T-cell (primary cell): ENCODE data around the gene SFXN5. TPM values are rescaled to one million over a fixed set of nuclear protein-coding genes. Genes with fewer than 3 reads are reported as not detected.

ENCODE experiments used
- ATAC-seq, 4 experiments: fragments of 200-7000 bp in 3 of 4; fragments of 150-1000 bp in 1 of 4; cut with Tn5 transposase; replicated peaks in 1 of 4; 1 replicate in 3 of 4; 2 replicates in 1 of 4; pipeline ENCODE4 v1.10.0; 2021; ENCODE audit warnings: moderate library complexity in 3 of 4, mild to moderate bottlenecking in 2 of 4, moderate number of reproducible peaks in 1 of 4
- CTCF ChIA-PET, 2 donors: fragments of 300-600 bp; sonication (Branson Sonifier 250); formaldehyde crosslinking; loops; one replicate each; lab custom pipeline; 2022; ENCODE audit warnings: antibody characterized with exemption in 2 of 2; lab: Charles Lee
- POLR2A ChIA-PET, 2 donors: fragments of 300-600 bp; sonication (Branson Sonifier 250); formaldehyde crosslinking; loops; one replicate each; lab custom pipeline; 2022; ENCODE audit warnings: antibody characterized with exemption in 2 of 2; lab: Charles Lee
- DNase-seq, 35 experiments: peaks; one replicate each; pipeline versions ENCODE4 v3.0.0 to v3.0.0-alpha.2; 2013 to 2023
- H3K27ac ChIP-seq: one replicate; pipeline ENCODE4 v1.5.1; 2013; ENCODE audit warnings: low read length
- H3K27me3 ChIP-seq, 2 experiments: replicated peaks in 1 of 2; 1 replicate in 1 of 2; 2 replicates in 1 of 2; pipeline versions ENCODE4 v1.6.1 to v1.7.0; 2013; ENCODE audit warnings: low read length in 1 of 2, mixed read lengths in 1 of 2; ENCODE audit not compliant: control insufficient read depth in 2 of 2, insufficient read depth in 2 of 2; ENCODE audit errors: extremely low read depth in 1 of 2
- H3K36me3 ChIP-seq, 2 donors: 1 replicate in 1 of 2; 2 replicates in 1 of 2; pipeline versions ENCODE4 v1.6.1 to v1.7.0; 2013; ENCODE audit warnings: low read length in 1 of 2; ENCODE audit not compliant: control insufficient read depth in 2 of 2, insufficient read depth in 1 of 2; ENCODE audit errors: extremely low read depth in 1 of 2
- H3K4me1 ChIP-seq, 2 experiments: 1 replicate in 1 of 2; 2 replicates in 1 of 2; pipeline versions ENCODE4 v1.6.1 to v1.7.0; 2013; ENCODE audit warnings: low read length in 2 of 2, mixed read lengths in 1 of 2; ENCODE audit not compliant: insufficient read depth in 2 of 2, control insufficient read depth in 1 of 2; ENCODE audit errors: extremely low read depth in 1 of 2
- H3K4me3 ChIP-seq, 2 donors: 1 replicate in 1 of 2; 2 replicates in 1 of 2; pipeline versions ENCODE4 v1.5.1 to v1.7.0; 2013; ENCODE audit warnings: mild to moderate bottlenecking in 2 of 2, low read length in 1 of 2, moderate library complexity in 1 of 2; ENCODE audit not compliant: control insufficient read depth in 1 of 2; ENCODE audit errors: extremely low read depth in 1 of 2
- H3K9me3 ChIP-seq: 2 replicates; pipeline ENCODE4 v1.7.0; 2013
- H3K27ac Mint-ChIP-seq, 2 donors: one replicate each; pipeline ENCODE4 v1.8.0; 2020 to 2021; ENCODE audit warnings: mild to moderate bottlenecking in 2 of 2, mixed read lengths in 2 of 2
- H3K27me3 Mint-ChIP-seq, 2 donors: one replicate each; pipeline ENCODE4 v1.8.0; 2021 to 2022; ENCODE audit warnings: mixed read lengths in 2 of 2
- H3K36me3 Mint-ChIP-seq: one replicate; pipeline ENCODE4 v1.8.0; 2021; ENCODE audit warnings: mixed read lengths
- H3K4me1 Mint-ChIP-seq, 3 donors: one replicate each; pipeline ENCODE4 v1.8.0; 2020 to 2022; ENCODE audit warnings: mixed read lengths in 3 of 3, mild to moderate bottlenecking in 1 of 3
- H3K4me3 Mint-ChIP-seq, 3 donors: one replicate each; pipeline ENCODE4 v1.8.0; 2020 to 2022; ENCODE audit warnings: mild to moderate bottlenecking in 3 of 3, mixed read lengths in 3 of 3, moderate library complexity in 3 of 3
- H3K9me3 Mint-ChIP-seq, 3 donors: one replicate each; pipeline ENCODE4 v1.8.0; 2020 to 2022; ENCODE audit warnings: mixed read lengths in 3 of 3
- WGBS: methylation state at CpG from one replicate; pipeline ENCODE4 v1.1.5; 2013; ENCODE audit warnings: missing lambda C conversion rate; ENCODE audit not compliant: insufficient coverage; 5-methylcytosine and 5-hydroxymethylcytosine counted together
- total RNA-seq, 35 experiments: library from RNA in 6 of 35; stranded (reverse) in 6 of 35; fragments of 120-200 nt in 1 of 35; gene quantifications; one replicate each; pipeline versions ENCODE4 v1.2.1 to v1.2.4 and lab custom pipeline; 2013 to 2026

The SFXN5 gene
- total RNA-seq, 5 donors from 2014 or later (not counting 1 experiment from before 2014, with no cell fraction given), result 6.3 to 14.2 (median 9.7) TPM

DNA sequence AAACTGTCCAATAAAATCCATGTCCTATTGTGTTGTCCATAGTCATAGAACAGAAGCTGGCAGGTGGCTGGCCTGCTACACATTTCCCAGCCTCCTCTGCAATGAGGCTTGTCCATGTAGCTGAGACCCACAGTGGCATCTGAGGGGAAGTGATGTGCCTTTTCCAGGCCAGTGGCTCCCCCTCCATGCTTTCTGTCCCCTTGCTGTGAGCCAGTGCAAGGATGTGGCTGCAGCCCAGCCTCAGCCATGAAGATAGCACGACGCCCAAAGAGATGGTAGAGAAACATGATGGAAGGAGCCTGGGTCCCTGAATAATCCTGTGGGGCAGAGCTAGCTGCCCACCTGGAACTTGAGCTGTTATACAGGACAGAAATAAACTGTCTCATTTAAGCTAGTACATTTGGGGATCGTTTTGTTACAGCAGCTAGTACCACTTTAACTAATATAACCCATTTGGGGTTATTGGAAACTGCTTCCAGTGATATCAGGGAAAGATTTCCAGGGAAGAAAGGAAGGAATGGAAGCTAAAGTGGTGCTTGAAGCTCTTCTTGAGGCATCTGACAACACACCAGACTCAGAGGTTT, 40.3 kb downstream of the SFXN5 start:
- ATAC-seq (no peak), DNase-seq (no peak)
- no peaks in the 10 kb centered on the region for H3K4me1 ChIP-seq
- WGBS, result 91% methylated on average over 2 of the region's 3 CpGs
- no peak overlapping the region for H3K27ac Mint-ChIP-seq
- peaks cover 12% of the 10 kb centered on the region for H3K36me3 Mint-ChIP-seq
- no peak overlapping the region for H3K4me3 ChIP-seq
- H3K27me3 Mint-ChIP-seq, result no peaks in the 10 kb centered on the region
- no peaks in the 10 kb centered on the region for H3K4me1 Mint-ChIP-seq
- no peaks in the 10 kb centered on the region for H3K9me3 ChIP-seq
- POLR2A ChIA-PET, result no interaction called here
- H3K9me3 Mint-ChIP-seq, result no peaks in the 10 kb centered on the region
- CTCF ChIA-PET, result no interaction called here
- H3K27ac ChIP-seq, result no peak overlapping the region
- no peaks in the 10 kb centered on the region for H3K36me3 ChIP-seq
- H3K27me3 ChIP-seq, result peaks cover 0 to 4% of the 10 kb centered on the region in 2 experiments
- H3K4me3 Mint-ChIP-seq, result no peak overlapping the region

GRCh38 chr2:73028841-73029240, 42.7 kb downstream of the SFXN5 start:
- ChIA-PET CTCF (no interaction called here), POLR2A (no interaction called here)
- WGBS, result 91% methylated on average over 9 of the region's 10 CpGs
- DNase-seq, result no peak
- H3K4me3 ChIP-seq, result no peak overlapping the region
- H3K27ac ChIP-seq, result no peak overlapping the region
- Mint-ChIP-seq H3K27me3 (no peaks in the 10 kb centered on the region), H3K4me1 (no peaks in the 10 kb centered on the region), H3K36me3 (peaks cover 12% of the 10 kb centered on the region), H3K9me3 (no peaks in the 10 kb centered on the region), H3K27ac (no peak overlapping the region), H3K4me3 (no peak overlapping the region)
- peaks cover 0 to 4% of the 10 kb centered on the region in 2 experiments for H3K27me3 ChIP-seq
- no peaks in the 10 kb centered on the region for H3K36me3 ChIP-seq
- H3K9me3 ChIP-seq, result no peaks in the 10 kb centered on the region
- H3K4me1 ChIP-seq, result no peaks in the 10 kb centered on the region
- no peak for ATAC-seq

DNA sequence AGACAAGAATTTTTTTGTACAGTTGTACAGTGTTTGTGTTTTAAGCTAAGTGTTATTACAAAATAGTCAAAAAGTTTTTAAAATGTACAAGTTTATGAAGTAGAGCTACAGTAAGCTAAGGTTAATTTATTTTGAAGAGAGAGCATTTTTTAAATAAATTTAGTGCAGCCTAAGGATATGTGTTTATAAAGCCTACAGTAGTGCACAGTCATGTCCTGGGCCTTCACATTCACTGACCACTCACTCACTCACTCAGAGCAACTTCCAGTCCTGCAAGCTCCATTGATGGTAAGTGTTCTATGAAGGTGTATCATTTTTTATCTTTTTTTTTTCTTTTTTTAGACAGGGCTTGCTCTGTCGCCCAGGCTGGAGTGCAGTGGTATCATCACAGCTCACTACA, 44.2 kb downstream of the SFXN5 start:
- H3K27me3 Mint-ChIP-seq, result no peaks in the 10 kb centered on the region
- H3K27ac Mint-ChIP-seq, result no peak overlapping the region
- no peaks in the 10 kb centered on the region for H3K9me3 Mint-ChIP-seq
- POLR2A ChIA-PET, result no interaction called here
- Histone ChIP-seq H3K27ac (no peak overlapping the region), H3K4me3 (no peak overlapping the region), H3K9me3 (no peaks in the 10 kb centered on the region), H3K36me3 (no peaks in the 10 kb centered on the region), H3K4me1 (no peaks in the 10 kb centered on the region), H3K27me3 (peaks cover 0 to 4% of the 10 kb centered on the region in 2 experiments)
- peaks cover 12% of the 10 kb centered on the region for H3K36me3 Mint-ChIP-seq
- ATAC-seq (no peak), DNase-seq (no peak)
- CTCF ChIA-PET, result interaction anchor here in 1 of 2 donors (0.5 to 0.8 kb wide), 2 partner anchors 13 to 330 kb away, joined by 3 read pairs; no protein-coding TSS in a partner anchor
- WGBS, result 83% methylated on average over 1 of the region's 1 CpG
- H3K4me3 Mint-ChIP-seq, result no peak overlapping the region
- H3K4me1 Mint-ChIP-seq, result no peaks in the 10 kb centered on the region

- Mint-ChIP-seq H3K9me3 (no peaks in the 10 kb centered on the region), H3K4me1 (no peaks in the 10 kb centered on the region), H3K27me3 (no peaks in the 10 kb centered on the region), H3K36me3 (peaks cover 12% of the 10 kb centered on the region), H3K27ac (no peak overlapping the region), H3K4me3 (no peak overlapping the region)
- POLR2A ChIA-PET, result no interaction called here
- H3K9me3 ChIP-seq, result no peaks in the 10 kb centered on the region
- ATAC-seq (no peak), DNase-seq (no peak)
- no peaks in the 10 kb centered on the region for H3K4me1 ChIP-seq
- H3K27ac ChIP-seq, result no peak overlapping the region
- no peak overlapping the region for H3K4me3 ChIP-seq
- no CpG with 5 or more reads among the region's 1 CpG for WGBS
- no peaks in the 10 kb centered on the region for H3K27me3 ChIP-seq
- H3K36me3 ChIP-seq, result peaks cover 0 to 2% of the 10 kb centered on the region in 2 donors
- CTCF ChIA-PET, result no interaction called here
Observed at GRCh38 chr2:73023497-73023896, 48.0 kb downstream of the SFXN5 start.

DNA sequence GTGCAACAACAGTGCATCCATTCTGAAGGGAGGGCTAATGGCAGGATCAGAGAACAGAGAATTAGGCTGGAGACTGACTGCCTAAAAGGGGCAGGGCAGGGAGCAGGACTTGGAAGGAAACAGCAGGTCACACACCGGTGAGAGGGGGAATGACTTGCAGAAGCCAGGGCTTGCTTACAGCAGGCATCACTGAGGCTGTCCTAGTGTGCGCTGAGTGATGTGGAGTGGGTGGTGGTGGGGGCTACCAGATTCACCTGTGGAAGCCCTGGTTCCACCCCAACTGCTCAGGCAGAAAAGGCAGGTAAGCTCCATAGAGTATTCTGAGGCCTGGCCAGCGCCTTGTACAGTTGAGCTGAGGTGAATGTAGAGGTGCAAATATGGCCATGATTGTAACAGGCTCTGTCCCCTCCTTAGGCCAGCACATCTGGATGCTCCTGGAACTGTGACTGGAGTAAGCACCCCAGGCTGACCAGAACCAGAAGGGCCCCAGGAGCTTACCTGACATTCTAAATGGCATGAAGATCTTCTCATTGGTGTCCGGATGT, 49.4 kb downstream of the SFXN5 start:
- H3K4me1 Mint-ChIP-seq, result no peaks in the 10 kb centered on the region
- no peak overlapping the region for H3K4me3 Mint-ChIP-seq
- Histone ChIP-seq H3K9me3 (no peaks in the 10 kb centered on the region), H3K27me3 (no peaks in the 10 kb centered on the region), H3K27ac (no peak overlapping the region), H3K36me3 (peaks cover 0 to 2% of the 10 kb centered on the region in 2 donors), H3K4me1 (no peaks in the 10 kb centered on the region), H3K4me3 (no peak overlapping the region)
- DNase-seq (no peak), ATAC-seq (no peak)
- no peaks in the 10 kb centered on the region for H3K27me3 Mint-ChIP-seq
- POLR2A ChIA-PET, result no interaction called here
- CTCF ChIA-PET, result no interaction called here
- 93% methylated on average over 3 of the region's 4 CpGs for WGBS
- no peaks in the 10 kb centered on the region for H3K9me3 Mint-ChIP-seq
- H3K36me3 Mint-ChIP-seq, result peaks cover 4% of the 10 kb centered on the region
- no peak overlapping the region for H3K27ac Mint-ChIP-seq

GRCh38 chr2:73021371-73022010, 50.0 kb downstream of the SFXN5 start:
- 76% methylated on average over 7 of the region's 8 CpGs for WGBS
- POLR2A ChIA-PET, result no interaction called here

More at GRCh38 chr2:73021371-73022010, 50.0 kb downstream of the SFXN5 start:
- Histone ChIP-seq H3K9me3 (no peaks in the 10 kb centered on the region), H3K4me1 (no peaks in the 10 kb centered on the region), H3K27ac (no peak overlapping the region), H3K36me3 (peaks cover 0 to 2% of the 10 kb centered on the region in 2 donors), H3K4me3 (no peak overlapping the region), H3K27me3 (no peaks in the 10 kb centered on the region)
- Mint-ChIP-seq H3K9me3 (no peaks in the 10 kb centered on the region), H3K36me3 (peaks cover 4% of the 10 kb centered on the region), H3K27ac (no peak overlapping the region), H3K27me3 (no peaks in the 10 kb centered on the region), H3K4me3 (no peak overlapping the region), H3K4me1 (no peaks in the 10 kb centered on the region)
- ATAC-seq (no peak), DNase-seq (no peak)
- CTCF ChIA-PET, result no interaction called here
